KMS-11 (cell line): ENCODE measurements around the gene SCUBE1.

Experiments
- H2AFZ ChIP-seq: fragments of 200-600 bp; sonication (generic); 2 replicates; pipeline ENCODE4 v1.6.1; 2016; ENCODE audit warnings: antibody characterized with exemption, mixed run types, low read depth
- H3K27ac ChIP-seq: fragments of 200-600 bp; sonication (generic); 2 replicates; pipeline ENCODE4 v1.6.1; 2016; ENCODE audit warnings: mild to moderate bottlenecking, mixed run types
- H3K27me3 ChIP-seq: fragments of 200-600 bp; sonication (generic); 2 replicates; pipeline ENCODE4 v1.6.1; 2017; ENCODE audit warnings: mild to moderate bottlenecking, low read depth, mixed run types, moderate library complexity; ENCODE audit not compliant: insufficient read depth
- H3K36me3 ChIP-seq: fragments of 200-600 bp; sonication (generic); 2 replicates; pipeline ENCODE4 v1.6.1; 2017; ENCODE audit warnings: mild to moderate bottlenecking, mixed run types; ENCODE audit not compliant: insufficient read depth
- H3K4me1 ChIP-seq: fragments of 200-600 bp; sonication (generic); 2 replicates; pipeline ENCODE4 v1.6.1; 2016; ENCODE audit warnings: mild to moderate bottlenecking, low read depth, mixed run types; ENCODE audit not compliant: poor library complexity, severe bottlenecking
- H3K4me2 ChIP-seq: fragments of 200-600 bp; sonication (generic); 2 replicates; pipeline ENCODE4 v1.7.0; 2016; ENCODE audit warnings: mild to moderate bottlenecking, mixed run types
- H3K4me3 ChIP-seq: fragments of 200-600 bp; sonication (generic); IDR thresholded peaks from 2 replicates; pipeline ENCODE4 v1.6.1; 2017; ENCODE audit warnings: low read depth, low read length, mixed read lengths; ENCODE audit not compliant: insufficient read depth
- H3K79me2 ChIP-seq: fragments of 200-600 bp; sonication (generic); 2 replicates; pipeline ENCODE4 v1.6.1; 2016; ENCODE audit warnings: low read depth, mixed run types; ENCODE audit not compliant: insufficient read depth
- H3K9ac ChIP-seq: fragments of 200-600 bp; sonication (generic); 2 replicates; pipeline ENCODE4 v1.6.1; 2016; ENCODE audit warnings: mild to moderate bottlenecking, mixed run types
- H4K20me1 ChIP-seq: fragments of 200-600 bp; sonication (generic); 2 replicates; pipeline ENCODE4 v1.6.1; 2016; ENCODE audit warnings: mild to moderate bottlenecking, mixed run types; ENCODE audit not compliant: insufficient read depth
- CTCF ChIP-seq: fragments of 200-600 bp; sonication (generic); conservative IDR thresholded peaks from 2 replicates; pipeline ENCODE4 v1.6.1; 2017; ENCODE audit warnings: low read depth, mild to moderate bottlenecking, antibody characterized with exemption, low read length, moderate library complexity, mixed read lengths

Gene SCUBE1

GRCh38 chr22:43239193-43239780 lies 103.9 kb downstream of the SCUBE1 start:
- Histone ChIP-seq H3K9ac (no peak overlapping the region), H3K27ac (no peak overlapping the region), H3K4me1 (no peaks in the 10 kb centered on the region), H3K79me2 (no peaks in the 10 kb centered on the region), H3K4me3 (no peak overlapping the region), H2AFZ (no peak overlapping the region), H4K20me1 (no peaks in the 10 kb centered on the region), H3K36me3 (no peaks in the 10 kb centered on the region), H3K4me2 (no peak overlapping the region), H3K27me3 (peaks cover 11% of the 10 kb centered on the region; the same call in 1 of the 2 replicates)
- TF ChIP-seq CTCF = no peak

GRCh38 chr22:43238526-43239006 lies 104.6 kb downstream of the SCUBE1 start:
- TF ChIP-seq CTCF = no peak
- H4K20me1 ChIP-seq = no peaks in the 10 kb centered on the region
- H3K9ac ChIP-seq = no peak overlapping the region
- no peaks in the 10 kb centered on the region for H3K79me2 ChIP-seq
- H3K36me3 ChIP-seq = no peaks in the 10 kb centered on the region
- no peak overlapping the region for H3K4me3 ChIP-seq
- H3K27me3 ChIP-seq = peaks cover 18% of the 10 kb centered on the region; the same call in 1 of the 2 replicates
- no peak overlapping the region for H2AFZ ChIP-seq
- H3K27ac ChIP-seq = no peak overlapping the region
- no peaks in the 10 kb centered on the region for H3K4me1 ChIP-seq
- H3K4me2 ChIP-seq = no peak overlapping the region

- Histone ChIP-seq H3K4me1 (no peaks in the 10 kb centered on the region), H3K79me2 (no peaks in the 10 kb centered on the region), H3K9ac (no peak overlapping the region), H3K27me3 (peaks cover 22% of the 10 kb centered on the region; the same call in 1 of the 2 replicates), H3K4me2 (no peak overlapping the region), H3K36me3 (no peaks in the 10 kb centered on the region), H3K27ac (no peak overlapping the region), H2AFZ (no peak overlapping the region), H3K4me3 (no peak overlapping the region), H4K20me1 (no peaks in the 10 kb centered on the region)
- no peak for TF ChIP-seq CTCF
Observed at GRCh38 chr22:43237280-43237679, 105.9 kb downstream of the SCUBE1 start.

- Histone ChIP-seq H3K36me3 (no peaks in the 10 kb centered on the region), H3K79me2 (no peaks in the 10 kb centered on the region), H4K20me1 (no peaks in the 10 kb centered on the region), H3K4me1 (no peaks in the 10 kb centered on the region), H3K4me2 (no peak overlapping the region), H3K9ac (no peak overlapping the region), H3K27me3 (peaks cover 22% of the 10 kb centered on the region; the same call in 1 of the 2 replicates), H3K27ac (no peak overlapping the region), H3K4me3 (no peak overlapping the region), H2AFZ (no peak overlapping the region)
- no peak for TF ChIP-seq CTCF
Observed at GRCh38 chr22:43236411-43237166, 106.6 kb downstream of the SCUBE1 start.
